ENCODE measurements around the gene BACH1.

DNA sequence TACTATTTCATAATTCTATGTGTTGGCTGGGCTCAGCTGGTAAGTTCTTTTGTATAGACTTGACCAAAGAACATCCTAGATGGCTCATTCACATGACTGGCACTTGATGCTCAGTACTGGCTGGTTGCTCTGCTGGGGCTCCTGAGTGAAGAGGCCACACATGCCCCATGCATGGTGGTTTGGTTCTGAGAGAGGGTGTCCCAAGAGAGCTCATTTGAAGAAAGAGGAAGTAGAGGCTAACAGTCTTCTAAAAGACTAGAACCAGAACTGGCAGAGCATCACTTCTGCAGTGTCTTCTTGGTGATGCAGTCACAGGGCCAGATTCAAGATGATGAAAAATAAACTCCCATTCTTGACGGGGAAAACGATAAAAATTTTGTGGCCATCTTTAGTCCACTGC, 5.2 kb upstream of the BACH1 start:
- TF ChIP-seq, protein P1, sequence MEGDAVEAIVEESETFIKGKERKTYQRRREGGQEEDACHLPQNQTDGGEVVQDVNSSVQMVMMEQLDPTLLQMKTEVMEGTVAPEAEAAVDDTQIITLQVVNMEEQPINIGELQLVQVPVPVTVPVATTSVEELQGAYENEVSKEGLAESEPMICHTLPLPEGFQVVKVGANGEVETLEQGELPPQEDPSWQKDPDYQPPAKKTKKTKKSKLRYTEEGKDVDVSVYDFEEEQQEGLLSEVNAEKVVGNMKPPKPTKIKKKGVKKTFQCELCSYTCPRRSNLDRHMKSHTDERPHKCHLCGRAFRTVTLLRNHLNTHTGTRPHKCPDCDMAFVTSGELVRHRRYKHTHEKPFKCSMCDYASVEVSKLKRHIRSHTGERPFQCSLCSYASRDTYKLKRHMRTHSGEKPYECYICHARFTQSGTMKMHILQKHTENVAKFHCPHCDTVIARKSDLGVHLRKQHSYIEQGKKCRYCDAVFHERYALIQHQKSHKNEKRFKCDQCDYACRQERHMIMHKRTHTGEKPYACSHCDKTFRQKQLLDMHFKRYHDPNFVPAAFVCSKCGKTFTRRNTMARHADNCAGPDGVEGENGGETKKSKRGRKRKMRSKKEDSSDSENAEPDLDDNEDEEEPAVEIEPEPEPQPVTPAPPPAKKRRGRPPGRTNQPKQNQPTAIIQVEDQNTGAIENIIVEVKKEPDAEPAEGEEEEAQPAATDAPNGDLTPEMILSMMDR (IDR thresholded peaks at IDR 0.05): no peak
- TF ChIP-seq POLR2AphosphoS5 (IDR thresholded peaks at IDR 0.05; ENCODE audit: low read depth, low read length) (no peak), TCF7L2 (IDR thresholded peaks at IDR 0.05; ENCODE audit: low read depth, low read length) (no peak)
- TF ChIP-seq, protein P2, sequence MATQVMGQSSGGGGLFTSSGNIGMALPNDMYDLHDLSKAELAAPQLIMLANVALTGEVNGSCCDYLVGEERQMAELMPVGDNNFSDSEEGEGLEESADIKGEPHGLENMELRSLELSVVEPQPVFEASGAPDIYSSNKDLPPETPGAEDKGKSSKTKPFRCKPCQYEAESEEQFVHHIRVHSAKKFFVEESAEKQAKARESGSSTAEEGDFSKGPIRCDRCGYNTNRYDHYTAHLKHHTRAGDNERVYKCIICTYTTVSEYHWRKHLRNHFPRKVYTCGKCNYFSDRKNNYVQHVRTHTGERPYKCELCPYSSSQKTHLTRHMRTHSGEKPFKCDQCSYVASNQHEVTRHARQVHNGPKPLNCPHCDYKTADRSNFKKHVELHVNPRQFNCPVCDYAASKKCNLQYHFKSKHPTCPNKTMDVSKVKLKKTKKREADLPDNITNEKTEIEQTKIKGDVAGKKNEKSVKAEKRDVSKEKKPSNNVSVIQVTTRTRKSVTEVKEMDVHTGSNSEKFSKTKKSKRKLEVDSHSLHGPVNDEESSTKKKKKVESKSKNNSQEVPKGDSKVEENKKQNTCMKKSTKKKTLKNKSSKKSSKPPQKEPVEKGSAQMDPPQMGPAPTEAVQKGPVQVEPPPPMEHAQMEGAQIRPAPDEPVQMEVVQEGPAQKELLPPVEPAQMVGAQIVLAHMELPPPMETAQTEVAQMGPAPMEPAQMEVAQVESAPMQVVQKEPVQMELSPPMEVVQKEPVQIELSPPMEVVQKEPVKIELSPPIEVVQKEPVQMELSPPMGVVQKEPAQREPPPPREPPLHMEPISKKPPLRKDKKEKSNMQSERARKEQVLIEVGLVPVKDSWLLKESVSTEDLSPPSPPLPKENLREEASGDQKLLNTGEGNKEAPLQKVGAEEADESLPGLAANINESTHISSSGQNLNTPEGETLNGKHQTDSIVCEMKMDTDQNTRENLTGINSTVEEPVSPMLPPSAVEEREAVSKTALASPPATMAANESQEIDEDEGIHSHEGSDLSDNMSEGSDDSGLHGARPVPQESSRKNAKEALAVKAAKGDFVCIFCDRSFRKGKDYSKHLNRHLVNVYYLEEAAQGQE (IDR thresholded peaks at IDR 0.05; ENCODE audit: insufficient read depth in 1 of 2, low read depth in 2 of 2, low read length in 1 of 2): no peak
